Measurements from ENCODE around the gene RPS14. TPM values are rescaled to one million over a fixed set of nuclear protein-coding genes. Genes with fewer than 3 reads are reported as not detected.
A peak's percentile ranks its signal among the peaks of the same experiment; 100 is the strongest.

Gene RPS14
- total RNA-seq, 4 donors from 2014 or later = 1,098 to 4,026 (median 2,484) TPM

DNA sequence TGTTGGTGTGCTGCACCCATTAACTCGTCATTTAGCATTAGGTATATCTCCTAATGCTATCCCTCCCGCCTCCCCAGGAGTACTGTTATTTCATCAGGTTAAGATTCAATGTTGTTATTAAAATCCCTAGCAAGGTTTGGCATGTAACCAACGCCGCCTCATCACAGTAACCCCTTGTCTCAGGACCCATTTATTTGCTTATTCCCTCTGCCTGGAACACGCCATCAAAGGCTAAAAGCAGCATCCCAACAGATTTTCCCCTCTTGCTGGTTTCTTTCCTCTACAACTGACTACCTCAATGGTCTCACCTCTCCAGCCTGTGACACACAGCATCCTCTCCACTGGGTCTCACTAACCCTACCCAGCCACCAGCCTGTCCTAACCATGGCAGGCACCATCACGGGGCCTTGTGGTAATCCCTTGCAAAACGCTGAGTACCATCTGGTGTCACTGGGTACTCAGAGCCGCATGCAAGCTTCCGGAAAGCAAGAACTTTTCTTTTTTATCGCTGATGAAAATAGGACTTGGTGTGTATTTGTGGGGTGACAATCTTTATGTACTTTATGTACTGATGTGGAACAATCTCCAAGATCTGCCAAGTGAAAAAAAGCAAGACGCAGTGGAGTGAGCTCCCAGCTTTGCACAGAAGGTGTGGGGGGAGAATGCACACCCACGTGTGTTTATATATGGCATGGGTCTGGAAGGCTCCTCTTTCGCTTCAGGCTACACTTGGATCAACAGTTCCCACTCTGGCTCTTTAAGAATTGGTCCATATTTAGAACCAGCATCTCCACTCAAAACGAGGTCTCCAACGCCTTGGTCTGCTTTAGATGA, 6.1 kb downstream of the RPS14 start:
- intact Hi-C loops (cut with DNase I) = no loop called here
- Histone ChIP-seq H3K27ac (no peak overlapping the region), H3K4me3 (no peak overlapping the region), H3K27me3 (no peaks in the 10 kb centered on the region), H3K36me3 (peaks cover 39 to 67% (median 43%) of the 10 kb centered on the region in 3 donors), H3K4me1 (peaks cover 9 to 49% (median 12%) of the 10 kb centered on the region in 3 donors), H3K9me3 (no peaks in the 10 kb centered on the region)
- WGBS, 2 donors = 72 to 73% methylated on average over 14 to 15 of the region's 15 CpGs
- TF ChIP-seq, protein P1, sequence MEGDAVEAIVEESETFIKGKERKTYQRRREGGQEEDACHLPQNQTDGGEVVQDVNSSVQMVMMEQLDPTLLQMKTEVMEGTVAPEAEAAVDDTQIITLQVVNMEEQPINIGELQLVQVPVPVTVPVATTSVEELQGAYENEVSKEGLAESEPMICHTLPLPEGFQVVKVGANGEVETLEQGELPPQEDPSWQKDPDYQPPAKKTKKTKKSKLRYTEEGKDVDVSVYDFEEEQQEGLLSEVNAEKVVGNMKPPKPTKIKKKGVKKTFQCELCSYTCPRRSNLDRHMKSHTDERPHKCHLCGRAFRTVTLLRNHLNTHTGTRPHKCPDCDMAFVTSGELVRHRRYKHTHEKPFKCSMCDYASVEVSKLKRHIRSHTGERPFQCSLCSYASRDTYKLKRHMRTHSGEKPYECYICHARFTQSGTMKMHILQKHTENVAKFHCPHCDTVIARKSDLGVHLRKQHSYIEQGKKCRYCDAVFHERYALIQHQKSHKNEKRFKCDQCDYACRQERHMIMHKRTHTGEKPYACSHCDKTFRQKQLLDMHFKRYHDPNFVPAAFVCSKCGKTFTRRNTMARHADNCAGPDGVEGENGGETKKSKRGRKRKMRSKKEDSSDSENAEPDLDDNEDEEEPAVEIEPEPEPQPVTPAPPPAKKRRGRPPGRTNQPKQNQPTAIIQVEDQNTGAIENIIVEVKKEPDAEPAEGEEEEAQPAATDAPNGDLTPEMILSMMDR (IDR thresholded peaks at IDR 0.05) = no peak
- TF ChIP-seq POLR2A (IDR thresholded peaks at IDR 0.05) = no peak
- DNase-seq = no peak

DNA sequence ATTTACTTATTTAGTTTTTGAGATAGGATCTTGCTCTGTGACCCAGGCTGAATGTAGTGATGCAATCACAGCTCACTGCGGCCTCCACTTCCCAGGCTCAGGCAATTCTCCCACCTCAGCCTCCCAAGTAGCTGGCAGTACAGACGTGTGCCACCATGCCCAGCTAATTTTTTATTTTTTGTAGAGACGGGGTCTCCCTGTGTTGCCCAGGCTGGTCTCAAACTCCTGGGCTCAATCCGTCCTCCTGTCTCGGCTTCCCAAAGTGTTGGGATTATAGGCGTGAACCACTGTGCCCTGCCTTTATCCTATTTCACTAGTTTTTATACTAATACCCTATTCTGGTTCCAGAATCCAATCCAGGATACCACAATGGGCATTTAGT, 6.8 kb downstream of the RPS14 start:
- Histone ChIP-seq H3K27me3 (no peaks in the 10 kb centered on the region), H3K27ac (no peak overlapping the region), H3K4me1 (peaks cover 1 to 41% (median 4%) of the 10 kb centered on the region in 3 donors), H3K9me3 (no peaks in the 10 kb centered on the region), H3K36me3 (peaks cover 39 to 62% (median 42%) of the 10 kb centered on the region in 3 donors), H3K4me3 (no peak overlapping the region)
- WGBS, 2 donors = 66 to 75% methylated on average over 6 of the region's 6 CpGs
- intact Hi-C loops (cut with DNase I) = no loop called here
- TF ChIP-seq, protein P1 (IDR thresholded peaks at IDR 0.05) = no peak
- no peak for TF ChIP-seq POLR2A (IDR thresholded peaks at IDR 0.05)
- DNase-seq = no peak

DNA sequence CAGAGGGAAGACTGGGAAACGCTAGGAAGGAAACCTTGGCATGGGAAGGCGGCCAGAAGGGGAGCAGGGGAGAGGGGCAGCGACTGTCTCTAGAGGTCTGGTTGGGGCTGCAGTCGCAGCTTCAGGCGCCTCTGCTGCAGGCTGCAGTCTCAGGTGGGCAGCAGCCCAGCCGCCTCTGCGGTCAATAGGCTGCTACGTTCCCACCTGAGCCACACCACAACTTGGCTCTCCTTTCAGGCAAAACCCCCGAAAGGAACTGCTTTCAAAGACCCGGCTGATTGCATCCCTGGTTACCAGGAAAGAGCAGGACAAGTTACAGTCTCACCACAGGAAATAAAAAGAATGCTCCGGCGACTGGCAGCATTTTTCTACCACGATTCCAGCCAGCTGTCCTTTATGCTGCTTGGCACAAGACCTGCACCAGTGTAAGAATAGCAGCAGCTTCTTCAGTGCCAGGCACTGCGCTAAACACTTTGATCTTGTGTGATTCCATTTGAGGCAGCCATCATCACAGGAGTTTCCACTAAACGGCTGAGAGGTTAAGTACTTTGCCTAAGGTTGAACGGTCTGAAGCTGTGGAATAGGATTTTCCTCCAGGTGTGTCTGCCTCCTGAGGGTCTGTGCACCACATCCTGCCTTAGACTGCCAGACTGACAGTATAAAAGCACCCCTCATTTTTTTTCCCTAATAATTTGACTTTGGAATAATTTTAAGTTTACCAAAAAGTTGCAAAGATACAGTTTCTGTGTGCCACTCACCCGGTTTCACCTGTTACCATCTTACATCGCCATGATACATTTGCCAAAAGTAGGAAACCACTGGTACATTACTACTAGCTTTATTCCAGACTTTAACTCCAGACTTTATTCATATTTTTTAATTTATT, 7.5 kb downstream of the RPS14 start:
- intact Hi-C loops (cut with DNase I) = no loop called here

DNA sequence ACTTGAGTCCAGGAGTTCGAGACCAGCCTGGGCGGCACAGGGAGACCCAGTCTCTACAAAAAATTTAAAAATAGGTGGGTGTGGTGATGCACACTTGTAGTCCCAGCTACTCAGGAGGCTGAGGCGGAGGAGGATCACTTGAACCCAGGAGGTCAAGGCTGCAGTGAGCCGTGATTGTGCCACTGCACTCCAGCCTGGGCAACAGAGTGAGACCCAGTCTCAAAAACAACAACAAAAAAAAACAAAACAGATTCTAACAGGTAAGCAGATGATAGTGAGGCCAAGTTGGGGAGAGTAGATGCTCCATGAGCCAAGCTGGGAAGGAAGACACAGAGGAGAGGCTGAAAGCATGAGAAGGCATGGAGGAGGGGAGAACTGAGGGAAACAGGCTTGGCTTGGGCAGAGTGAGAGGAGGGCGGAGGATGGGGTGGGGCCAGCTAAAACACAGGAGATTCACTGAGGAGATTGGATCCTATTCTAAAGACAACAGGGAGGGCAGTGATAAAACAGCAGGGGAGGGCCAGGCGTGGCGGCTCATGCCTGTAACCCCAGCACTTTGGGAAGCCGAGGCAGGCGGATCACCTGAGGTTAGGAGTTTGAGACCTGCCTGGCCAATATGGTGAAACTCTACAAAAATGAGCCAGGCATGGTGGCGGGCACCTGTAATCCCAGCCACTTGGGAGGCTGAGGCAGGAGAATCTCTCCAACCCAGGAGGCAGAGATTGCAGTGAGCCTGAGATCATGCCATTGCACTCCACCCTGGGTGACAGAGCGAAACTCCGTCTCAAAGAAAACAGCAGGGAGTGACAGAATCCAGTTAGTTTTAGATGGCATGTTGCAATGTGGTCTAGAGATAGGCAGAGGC, 8.4 kb downstream of the RPS14 start:
- intact Hi-C loops (cut with DNase I) = no loop called here
- Histone ChIP-seq H3K9me3 (no peaks in the 10 kb centered on the region), H3K27ac (peak overlapping the region in 1 of 4 donors; percentile 28), H3K27me3 (no peaks in the 10 kb centered on the region), H3K4me3 (no peak overlapping the region), H3K4me1 (peaks cover 0 to 29% (median 4%) of the 10 kb centered on the region in 3 donors), H3K36me3 (peaks cover 26 to 47% (median 27%) of the 10 kb centered on the region in 3 donors)
- no peak for DNase-seq
- 87 to 92% methylated on average over 12 of the region's 12 CpGs for WGBS, 2 donors
- no peak for TF ChIP-seq POLR2A (IDR thresholded peaks at IDR 0.05)
- TF ChIP-seq, protein P1 (IDR thresholded peaks at IDR 0.05) = no peak

More for the DNA sequence above, 7.5 kb downstream of the RPS14 start:
- Histone ChIP-seq H3K27ac (peak overlapping the region in 1 of 4 donors; percentile 28), H3K9me3 (no peaks in the 10 kb centered on the region), H3K4me3 (no peak overlapping the region), H3K27me3 (no peaks in the 10 kb centered on the region), H3K4me1 (peaks cover 0 to 35% (median 0%) of the 10 kb centered on the region in 3 donors), H3K36me3 (peaks cover 35 to 56% (median 36%) of the 10 kb centered on the region in 3 donors)
- no peak for DNase-seq
- TF ChIP-seq POLR2A (IDR thresholded peaks at IDR 0.05) = no peak
- TF ChIP-seq, protein P1 (IDR thresholded peaks at IDR 0.05) = no peak
- 50 to 52% methylated on average over 16 of the region's 18 CpGs for WGBS, 2 donors

Data from esophagus squamous epithelium (tissue), 5 donors.